HG02610 (cell line): ENCODE measurements around the gene SMIM27.

ENCODE experiments used
- ATAC-seq: cut with Tn5 transposase; IDR thresholded peaks from one replicate; pipeline ENCODE4 v1.9.1; 2021; ENCODE audit warnings: mild to moderate bottlenecking, moderate library complexity; ENCODE audit not compliant: unreplicated experiment

The SMIM27 gene

GRCh38 chr9:32554107-32554506 is 2.0 kb downstream of the SMIM27 start:
- no peak for ATAC-seq

- ATAC-seq, result no peak
These were observed 2.5 kb downstream of the SMIM27 start for GRCh38 chr9:32554591-32554990.

GRCh38 chr9:32558408-32558934 is 6.3 kb downstream of the SMIM27 start:
- no peak for ATAC-seq

GRCh38 chr9:32565967-32566366 is 13.8 kb downstream of the SMIM27 start:
- ATAC-seq, result no peak

- no peak for ATAC-seq
These were observed 14.6 kb downstream of the SMIM27 start for GRCh38 chr9:32566770-32567169.

- ATAC-seq, result no peak
These were observed 18.1 kb downstream of the SMIM27 start for GRCh38 chr9:32570262-32570661.

GRCh38 chr9:32571969-32572899 is 20.1 kb downstream of the SMIM27 start:
- ATAC-seq, result peak; percentile 88

GRCh38 chr9:32572900-32573523 is 20.9 kb downstream of the SMIM27 start, which contains the start of gene NDUFB6:
NDUFB6 (minus strand) TSS chr9:32573159; CDS start chr9:32573060, 99 bp downstream.
- peak; percentile 91 for ATAC-seq

- ATAC-seq, result no peak
These were observed 21.7 kb downstream of the SMIM27 start for GRCh38 chr9:32573821-32574220.

GRCh38 chr9:32574858-32575257 is 22.7 kb downstream of the SMIM27 start:
- ATAC-seq, result no peak

- no peak for ATAC-seq
These were observed 25.2 kb downstream of the SMIM27 start for GRCh38 chr9:32577316-32577715.

GRCh38 chr9:32578976-32579375 is 26.8 kb downstream of the SMIM27 start:
- ATAC-seq, result no peak

GRCh38 chr9:32579706-32580331 is 27.7 kb downstream of the SMIM27 start:
- peak; percentile 63 for ATAC-seq

- ATAC-seq, result no peak
These were observed 28.6 kb downstream of the SMIM27 start for GRCh38 chr9:32580631-32581300.

GRCh38 chr9:32581512-32582143 is 29.5 kb downstream of the SMIM27 start:
- ATAC-seq, result no peak

GRCh38 chr9:32584784-32585183 is 32.7 kb downstream of the SMIM27 start:
- ATAC-seq, result no peak

GRCh38 chr9:32587901-32588300 is 35.8 kb downstream of the SMIM27 start:
- ATAC-seq, result peak; percentile 85

- peak; percentile 53 for ATAC-seq
These were observed 37.1 kb downstream of the SMIM27 start for GRCh38 chr9:32589083-32589723.

- ATAC-seq, result no peak
These were observed 38.3 kb downstream of the SMIM27 start for GRCh38 chr9:32590476-32590875.

GRCh38 chr9:32590898-32591297 is 38.8 kb downstream of the SMIM27 start:
- ATAC-seq, result no peak
